Right lobe of liver (tissue), 6 donors: Measurements from ENCODE around the gene MED28. TPM values are rescaled to one million over a fixed set of nuclear protein-coding genes. Genes with fewer than 3 reads are reported as not detected.
"Not testable (repeated sequence)": the region's sequence is repeated elsewhere in the genome, so short reads cannot be mapped to it uniquely, and the experiment has no call there.

Source experiments
- ATAC-seq, 4 donors: fragments of 200-7000 bp; cut with Tn5 transposase; one replicate each; pipeline ENCODE4 v1.9.1; 2020; ENCODE audit warnings: mild to moderate bottlenecking in 4 of 4, moderate library complexity in 4 of 4
- DNase-seq, 3 donors: peaks; one replicate each; pipeline ENCODE4 v3.0.0-alpha.2; 2020
- H3K27ac ChIP-seq, 3 donors: fragments of 200-600 bp; one replicate each; pipeline ENCODE4 v1.8.0; 2022
- H3K27me3 ChIP-seq, 2 donors: fragments of 200-600 bp; one replicate each; pipeline ENCODE4 v1.8.0; 2022
- H3K36me3 ChIP-seq, 4 donors: fragments of 200-600 bp; sonication (generic) in 1 of 4; one replicate each; pipeline versions ENCODE4 v1.5.1 to v1.8.0; 2017 to 2022; ENCODE audit warnings: control low read depth in 1 of 4
- H3K4me1 ChIP-seq, 4 donors: fragments of 200-600 bp; sonication (generic) in 1 of 4; one replicate each; pipeline versions ENCODE4 v1.5.1 to v1.8.0; 2017 to 2022; ENCODE audit warnings: control low read depth in 1 of 4
- H3K4me3 ChIP-seq, 3 donors: fragments of 200-600 bp; one replicate each; pipeline ENCODE4 v1.8.0; 2022
- H3K9me3 ChIP-seq, 4 donors: fragments of 200-600 bp; sonication (generic) in 1 of 4; one replicate each; pipeline versions ENCODE4 v1.5.1 to v1.8.0; 2017 to 2022; ENCODE audit warnings: control low read depth in 1 of 4
- CTCF ChIP-seq, 4 donors: fragments of 200-600 bp in 3 of 4; fragments of 450-650 bp in 1 of 4; IDR thresholded peaks; one replicate each; pipeline versions ENCODE4 v1.5.1 to v1.8.0; 2016 to 2022; ENCODE audit warnings: antibody characterized with exemption in 4 of 4, mild to moderate bottlenecking in 2 of 4
- POLR2A ChIP-seq: fragments of 450-650 bp; IDR thresholded peaks from one replicate; pipeline ENCODE4 v1.6.1; 2017; ENCODE audit warnings: antibody characterized with exemption, mild to moderate bottlenecking
- WGBS: methylation state at CpG from one replicate; pipeline ENCODE4 v1.1.6; 2018; ENCODE audit warnings: low coverage, low lambda C conversion rate; ENCODE audit not compliant: insufficient coverage; ENCODE audit errors: missing lambda C conversion rate; 5-methylcytosine and 5-hydroxymethylcytosine counted together
- intact Hi-C, 2 donors: fragments of 100-400 bp; cut with DNase I; formaldehyde crosslinking; loops; one replicate each; pipeline versions ENCODE4 v1.11.2 to v1.14.1; 2022
- total RNA-seq, 6 experiments: library from RNA; depleted of rRNA in 2 of 6; stranded (reverse); fragments of >200 nt in 2 of 6; fragmentation: NEBNext Ultra II Directional in 3 of 6; extraction: Animal tissue kit (Norgen Biotek cat#: 25700) in 3 of 6; gene quantifications; one replicate each; pipeline versions ENCODE4 v1.1.0 to v1.2.4, GENCODE V29; 2016 to 2023
- donor health status: DM: no; HTN: yes; CAD: no.
- donor health status: DM: no; HTN: no; CAD: no.
- donor health status: DM: no; HTN: no; CAD: no.
- donor health status: DM: no; HTN: yes; CAD: no.
- donor health status: DM: no; HTN: yes; CAD: no.

The MED28 gene
- total RNA-seq, 6 experiments from 2014 or later: 3.8 to 18.6 (median 15.3) TPM

- 64% methylated on average over 8 of the region's 8 CpGs for WGBS
- no peaks in the 10 kb centered on the region for H3K9me3 ChIP-seq
Measured at GRCh38 chr4:17654701-17655100, 40.3 kb downstream of the MED28 start.

GRCh38 chr4:17657090-17657489 lies 42.6 kb downstream of the MED28 start:
- Histone ChIP-seq H3K27me3 (no peaks in the 10 kb centered on the region), H3K9me3 (no peaks in the 10 kb centered on the region), H3K4me1 (no peaks in the 10 kb centered on the region), H3K36me3 (no peaks in the 10 kb centered on the region), H3K27ac (no peak overlapping the region), H3K4me3 (no peak overlapping the region)
- intact Hi-C loops: no loop called here
- WGBS: 91% methylated on average over 1 of the region's 1 CpG
- TF ChIP-seq POLR2A: no peak
- ATAC-seq (no peak), DNase-seq (no peak)

More at GRCh38 chr4:17654701-17655100, 40.3 kb downstream of the MED28 start:
- Histone ChIP-seq H3K27ac (no peak overlapping the region), H3K27me3 (no peaks in the 10 kb centered on the region), H3K36me3 (no peaks in the 10 kb centered on the region), H3K4me3 (no peak overlapping the region), H3K4me1 (no peaks in the 10 kb centered on the region)
- ATAC-seq (no peak), DNase-seq (no peak)
- no peak for TF ChIP-seq POLR2A
- TF ChIP-seq CTCF (IDR thresholded peaks at IDR 0.05): no peak
- intact Hi-C loops: no loop called here

GRCh38 chr4:17657849-17658248 lies 43.4 kb downstream of the MED28 start:
- Histone ChIP-seq H3K27me3 (no peaks in the 10 kb centered on the region), H3K36me3 (no peaks in the 10 kb centered on the region), H3K4me3 (no peak overlapping the region), H3K4me1 (no peaks in the 10 kb centered on the region), H3K9me3 (no peaks in the 10 kb centered on the region), H3K27ac (no peak overlapping the region)
- TF ChIP-seq POLR2A (no peak), CTCF (IDR thresholded peaks at IDR 0.05) (no peak)
- intact Hi-C loops: no loop called here
- WGBS: 70% methylated on average over 9 of the region's 9 CpGs
- ATAC-seq (no peak), DNase-seq (no peak)

- H3K36me3 ChIP-seq, ATAC-seq: not testable (repeated sequence)
- WGBS: 99% methylated on average over 7 of the region's 8 CpGs
Measured at GRCh38 chr4:17659196-17659595, 44.8 kb downstream of the MED28 start.

GRCh38 chr4:17662694-17663093 lies 48.3 kb downstream of the MED28 start:
- Histone ChIP-seq H3K27ac (no peak overlapping the region), H3K36me3 (no peaks in the 10 kb centered on the region), H3K27me3 (no peaks in the 10 kb centered on the region), H3K4me3 (no peak overlapping the region), H3K9me3 (no peaks in the 10 kb centered on the region), H3K4me1 (no peaks in the 10 kb centered on the region)
- 69% methylated on average over 3 of the region's 3 CpGs for WGBS
- intact Hi-C loops: no loop called here
- ATAC-seq: no peak
- TF ChIP-seq CTCF (IDR thresholded peaks at IDR 0.05): no peak
- no peak for TF ChIP-seq POLR2A
- no peak for DNase-seq

More at GRCh38 chr4:17659196-17659595, 44.8 kb downstream of the MED28 start:
- H3K27me3 ChIP-seq, H3K27ac ChIP-seq, intact Hi-C loops, H3K4me1 ChIP-seq, DNase-seq, H3K9me3 ChIP-seq, H3K4me3 ChIP-seq: not testable (repeated sequence)

GRCh38 chr4:17664755-17665154 lies 50.3 kb downstream of the MED28 start:
- intact Hi-C loops: no loop called here
- Histone ChIP-seq H3K4me3 (no peak overlapping the region), H3K27ac (no peak overlapping the region), H3K36me3 (no peaks in the 10 kb centered on the region), H3K27me3 (no peaks in the 10 kb centered on the region), H3K9me3 (no peaks in the 10 kb centered on the region), H3K4me1 (no peaks in the 10 kb centered on the region)
- DNase-seq (no peak), ATAC-seq (no peak)
- no peak for TF ChIP-seq CTCF (IDR thresholded peaks at IDR 0.05)
- no peak for TF ChIP-seq POLR2A
- WGBS: 38% methylated on average over 4 of the region's 4 CpGs
